NT2/D1 (cell line): ENCODE data around the gene SLC24A4.

Experiments used
- SUZ12 ChIP-seq: IDR thresholded peaks from 2 replicates; pipeline ENCODE4 v1.6.1; 2011; ENCODE audit not compliant: insufficient read length, insufficient read depth; ENCODE audit errors: extremely low read depth
- YY1 ChIP-seq: IDR thresholded peaks from 2 replicates; pipeline ENCODE4 v1.6.1; 2011; ENCODE audit not compliant: insufficient read length, insufficient read depth
- ZNF274 ChIP-seq: IDR thresholded peaks from 2 replicates; pipeline ENCODE4 v1.6.1; 2011; ENCODE audit warnings: mild to moderate bottlenecking, low read depth, low read length

- TF ChIP-seq YY1: no peak
- no peak for TF ChIP-seq SUZ12
- no peak for TF ChIP-seq ZNF274
Measured at GRCh38 chr14:92404018-92404417, 81.1 kb downstream of the SLC24A4 start.
